GM21447 (cell line): ENCODE data around the gene LAMB1.

Source experiments
- ATAC-seq: cut with Tn5 transposase; IDR thresholded peaks from one replicate; pipeline ENCODE4 v1.9.1; 2021; ENCODE audit not compliant: unreplicated experiment

LAMB1 gene

GRCh38 chr7:108018668-108019067 is 15.7 kb upstream of the LAMB1 start:
- no peak for ATAC-seq

GRCh38 chr7:108017776-108018151 is 14.8 kb upstream of the LAMB1 start:
- ATAC-seq = no peak

GRCh38 chr7:108016841-108017775 is 14.1 kb upstream of the LAMB1 start:
- ATAC-seq = no peak

GRCh38 chr7:108015740-108016139 is 12.8 kb upstream of the LAMB1 start:
- no peak for ATAC-seq

- ATAC-seq = no peak
Observed at GRCh38 chr7:108014747-108015682, 12.1 kb upstream of the LAMB1 start.

GRCh38 chr7:108014215-108014614 is 11.3 kb upstream of the LAMB1 start:
- no peak for ATAC-seq

- no peak for ATAC-seq
Observed at GRCh38 chr7:108012499-108013430, 9.8 kb upstream of the LAMB1 start.

GRCh38 chr7:108010377-108010776 is 7.4 kb upstream of the LAMB1 start:
- ATAC-seq = no peak

- no peak for ATAC-seq
Observed at GRCh38 chr7:108009873-108010272, 6.9 kb upstream of the LAMB1 start.

GRCh38 chr7:108008827-108009226 is 5.9 kb upstream of the LAMB1 start:
- no peak for ATAC-seq

GRCh38 chr7:108008240-108008639 is 5.3 kb upstream of the LAMB1 start:
- ATAC-seq = no peak

GRCh38 chr7:108007762-108008161 is 4.8 kb upstream of the LAMB1 start:
- no peak for ATAC-seq

GRCh38 chr7:108007261-108007660 is 4.3 kb upstream of the LAMB1 start:
- no peak for ATAC-seq

- peak; percentile 59 for ATAC-seq
Observed at GRCh38 chr7:108004220-108005142, 1.5 kb upstream of the LAMB1 start.

GRCh38 chr7:108003599-108003935 is 606 bp upstream of the LAMB1 start:
- no peak for ATAC-seq

- ATAC-seq = no peak
Observed at GRCh38 chr7:108001764-108002725, 916 bp downstream of the LAMB1 start.

- ATAC-seq = no peak
Observed at GRCh38 chr7:108000875-108001763, 1.8 kb downstream of the LAMB1 start.
